ENCODE measurements around the gene HADHA. TPM values are rescaled to one million over a fixed set of nuclear protein-coding genes. Genes with fewer than 3 reads are reported as not detected.
A peak's percentile ranks its signal among the peaks of the same experiment; 100 is the strongest.

Gene HADHA
- total RNA-seq, 1 experiment from 2014 or later, result 218 TPM

- DNase-seq (ENCODE audit: low read depth), result no peak
- in situ Hi-C loops (cut with HindIII; ENCODE audit: low pct_unique_long_range_greater_than_20kb, low sequenced_read_pairs), result no loop called here
These were observed 7.5 kb upstream of the HADHA start for GRCh38 chr2:26251893-26252292.

- in situ Hi-C loops (cut with HindIII; ENCODE audit: low pct_unique_long_range_greater_than_20kb, low sequenced_read_pairs), result no loop called here
- no peak for DNase-seq (ENCODE audit: low read depth)
These were observed 5.2 kb upstream of the HADHA start for GRCh38 chr2:26249625-26250024.

- peak; percentile 54 for DNase-seq (ENCODE audit: low read depth)
These were observed 2.4 kb upstream of the HADHA start for GRCh38 chr2:26246818-26247217.

GRCh38 chr2:26245810-26246209 lies 1.4 kb upstream of the HADHA start:
- in situ Hi-C loops (cut with HindIII; ENCODE audit: low pct_unique_long_range_greater_than_20kb, low sequenced_read_pairs), result no loop called here
- peak; percentile 14 for DNase-seq (ENCODE audit: low read depth)

More at GRCh38 chr2:26246818-26247217, 2.4 kb upstream of the HADHA start:
- in situ Hi-C loops (cut with HindIII; ENCODE audit: low pct_unique_long_range_greater_than_20kb, low sequenced_read_pairs), result no loop called here

- in situ Hi-C loops (cut with HindIII; ENCODE audit: low pct_unique_long_range_greater_than_20kb, low sequenced_read_pairs), result no loop called here
- DNase-seq (ENCODE audit: low read depth), result no peak
These were observed 850 bp upstream of the HADHA start for GRCh38 chr2:26245231-26245732.

GRCh38 chr2:26243470-26244308 lies 743 bp downstream of the HADHA start:
- in situ Hi-C loops (cut with HindIII; ENCODE audit: low pct_unique_long_range_greater_than_20kb, low sequenced_read_pairs), result no loop called here

GRCh38 chr2:26241928-26242436 lies 2.5 kb downstream of the HADHA start:
- DNase-seq (ENCODE audit: low read depth), result no peak
- in situ Hi-C loops (cut with HindIII; ENCODE audit: low pct_unique_long_range_greater_than_20kb, low sequenced_read_pairs), result no loop called here

More at GRCh38 chr2:26243470-26244308, 743 bp downstream of the HADHA start:
- DNase-seq (ENCODE audit: low read depth), result peak; percentile 50

GRCh38 chr2:26238311-26238958 lies 6.0 kb downstream of the HADHA start:
- DNase-seq (ENCODE audit: low read depth), result no peak
- in situ Hi-C loops (cut with HindIII; ENCODE audit: low pct_unique_long_range_greater_than_20kb, low sequenced_read_pairs), result no loop called here

- in situ Hi-C loops (cut with HindIII; ENCODE audit: low pct_unique_long_range_greater_than_20kb, low sequenced_read_pairs), result no loop called here
- DNase-seq (ENCODE audit: low read depth), result no peak
These were observed 6.6 kb downstream of the HADHA start for GRCh38 chr2:26237868-26238267.

- in situ Hi-C loops (cut with HindIII; ENCODE audit: low pct_unique_long_range_greater_than_20kb, low sequenced_read_pairs), result no loop called here
- no peak for DNase-seq (ENCODE audit: low read depth)
These were observed 9.3 kb downstream of the HADHA start for GRCh38 chr2:26235089-26235488.

- in situ Hi-C loops (cut with HindIII; ENCODE audit: low pct_unique_long_range_greater_than_20kb, low sequenced_read_pairs), result no loop called here
- no peak for DNase-seq (ENCODE audit: low read depth)
These were observed 13.6 kb downstream of the HADHA start for GRCh38 chr2:26230806-26231205.

GRCh38 chr2:26229595-26229994 lies 14.8 kb downstream of the HADHA start:
- in situ Hi-C loops (cut with HindIII; ENCODE audit: low pct_unique_long_range_greater_than_20kb, low sequenced_read_pairs), result no loop called here

GRCh38 chr2:26224095-26224494 lies 20.3 kb downstream of the HADHA start:
- no peak for DNase-seq (ENCODE audit: low read depth)
- in situ Hi-C loops (cut with HindIII; ENCODE audit: low pct_unique_long_range_greater_than_20kb, low sequenced_read_pairs), result no loop called here

More at GRCh38 chr2:26229595-26229994, 14.8 kb downstream of the HADHA start:
- no peak for DNase-seq (ENCODE audit: low read depth)

GRCh38 chr2:26223018-26223417 lies 21.4 kb downstream of the HADHA start:
- no peak for DNase-seq (ENCODE audit: low read depth)
- in situ Hi-C loops (cut with HindIII; ENCODE audit: low pct_unique_long_range_greater_than_20kb, low sequenced_read_pairs), result no loop called here

- no peak for DNase-seq (ENCODE audit: low read depth)
- in situ Hi-C loops (cut with HindIII; ENCODE audit: low pct_unique_long_range_greater_than_20kb, low sequenced_read_pairs), result no loop called here
These were observed 26.7 kb downstream of the HADHA start for GRCh38 chr2:26217720-26218119.

GRCh38 chr2:26216587-26216986 lies 27.8 kb downstream of the HADHA start:
- no peak for DNase-seq (ENCODE audit: low read depth)
- in situ Hi-C loops (cut with HindIII; ENCODE audit: low pct_unique_long_range_greater_than_20kb, low sequenced_read_pairs), result no loop called here

- no peak for DNase-seq (ENCODE audit: low read depth)
- in situ Hi-C loops (cut with HindIII; ENCODE audit: low pct_unique_long_range_greater_than_20kb, low sequenced_read_pairs), result no loop called here
These were observed 28.6 kb downstream of the HADHA start for GRCh38 chr2:26215833-26216232.

GRCh38 chr2:26214759-26215158 lies 29.7 kb downstream of the HADHA start:
- in situ Hi-C loops (cut with HindIII; ENCODE audit: low pct_unique_long_range_greater_than_20kb, low sequenced_read_pairs), result no loop called here
- DNase-seq (ENCODE audit: low read depth), result no peak

GRCh38 chr2:26212011-26212410 lies 32.4 kb downstream of the HADHA start:
- in situ Hi-C loops (cut with HindIII; ENCODE audit: low pct_unique_long_range_greater_than_20kb, low sequenced_read_pairs), result no loop called here
- DNase-seq (ENCODE audit: low read depth), result no peak

All from Caki2 (cell line).